ENCODE measurements around the gene TMC2.

DNA sequence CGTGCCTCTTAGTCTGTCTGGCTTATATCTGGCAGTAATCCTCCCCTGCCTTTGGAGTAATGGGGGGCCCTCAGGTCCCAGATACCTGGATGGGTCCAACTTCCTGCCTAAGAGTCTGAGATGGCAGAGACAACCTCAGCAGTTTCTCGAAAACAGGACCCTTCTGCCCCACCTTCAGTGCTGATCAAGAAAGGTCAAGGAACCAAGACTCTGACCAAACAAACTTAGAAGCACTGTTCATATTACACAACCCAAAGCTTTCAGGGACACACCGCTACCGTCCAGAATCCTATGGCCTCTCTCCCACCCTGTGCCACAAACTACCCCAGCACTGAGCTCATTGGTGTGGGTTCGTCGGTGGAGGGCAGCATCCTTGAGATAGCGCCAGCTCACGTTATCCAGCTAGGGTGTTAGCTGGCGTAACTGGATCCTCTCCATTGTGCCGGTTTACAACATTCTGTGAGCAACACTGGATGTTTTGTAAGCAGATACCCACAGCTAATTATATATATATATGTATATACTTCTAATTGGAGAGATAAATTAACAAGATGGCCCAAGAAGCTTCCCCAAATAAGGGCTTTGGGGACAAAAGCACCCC is 7.6 kb upstream of the TMC2 start:
- no peak for TF ChIP-seq MAFK (IDR thresholded peaks at IDR 0.05; ENCODE audit: partially characterized antibody)
- TF ChIP-seq, protein P1, sequence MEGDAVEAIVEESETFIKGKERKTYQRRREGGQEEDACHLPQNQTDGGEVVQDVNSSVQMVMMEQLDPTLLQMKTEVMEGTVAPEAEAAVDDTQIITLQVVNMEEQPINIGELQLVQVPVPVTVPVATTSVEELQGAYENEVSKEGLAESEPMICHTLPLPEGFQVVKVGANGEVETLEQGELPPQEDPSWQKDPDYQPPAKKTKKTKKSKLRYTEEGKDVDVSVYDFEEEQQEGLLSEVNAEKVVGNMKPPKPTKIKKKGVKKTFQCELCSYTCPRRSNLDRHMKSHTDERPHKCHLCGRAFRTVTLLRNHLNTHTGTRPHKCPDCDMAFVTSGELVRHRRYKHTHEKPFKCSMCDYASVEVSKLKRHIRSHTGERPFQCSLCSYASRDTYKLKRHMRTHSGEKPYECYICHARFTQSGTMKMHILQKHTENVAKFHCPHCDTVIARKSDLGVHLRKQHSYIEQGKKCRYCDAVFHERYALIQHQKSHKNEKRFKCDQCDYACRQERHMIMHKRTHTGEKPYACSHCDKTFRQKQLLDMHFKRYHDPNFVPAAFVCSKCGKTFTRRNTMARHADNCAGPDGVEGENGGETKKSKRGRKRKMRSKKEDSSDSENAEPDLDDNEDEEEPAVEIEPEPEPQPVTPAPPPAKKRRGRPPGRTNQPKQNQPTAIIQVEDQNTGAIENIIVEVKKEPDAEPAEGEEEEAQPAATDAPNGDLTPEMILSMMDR (IDR thresholded peaks at IDR 0.05), result no peak
- no peak for TF ChIP-seq POLR2A (IDR thresholded peaks at IDR 0.05; ENCODE audit: low read length)
- no peak for TF ChIP-seq CHD2 (IDR thresholded peaks at IDR 0.05; ENCODE audit: low read length, partially characterized antibody)
- TF ChIP-seq HOXB5 (CRISPR knock-in tag; IDR thresholded peaks at IDR 0.05), result no peak
- no peak for TF ChIP-seq NFE2L2 (conservative IDR thresholded peaks at IDR 0.05; ENCODE audit: low read length)
- no peak for TF ChIP-seq TP53 (CRISPR knock-in tag; IDR thresholded peaks at IDR 0.05)
- TF ChIP-seq RFX5 (IDR thresholded peaks at IDR 0.05), result no peak
- TF ChIP-seq EHMT2 (IDR thresholded peaks at IDR 0.05; ENCODE audit: low read depth), result no peak
- no peak for TF ChIP-seq BHLHE40 (IDR thresholded peaks at IDR 0.05; ENCODE audit: low read depth, low read length)
- TF ChIP-seq, protein P2, sequence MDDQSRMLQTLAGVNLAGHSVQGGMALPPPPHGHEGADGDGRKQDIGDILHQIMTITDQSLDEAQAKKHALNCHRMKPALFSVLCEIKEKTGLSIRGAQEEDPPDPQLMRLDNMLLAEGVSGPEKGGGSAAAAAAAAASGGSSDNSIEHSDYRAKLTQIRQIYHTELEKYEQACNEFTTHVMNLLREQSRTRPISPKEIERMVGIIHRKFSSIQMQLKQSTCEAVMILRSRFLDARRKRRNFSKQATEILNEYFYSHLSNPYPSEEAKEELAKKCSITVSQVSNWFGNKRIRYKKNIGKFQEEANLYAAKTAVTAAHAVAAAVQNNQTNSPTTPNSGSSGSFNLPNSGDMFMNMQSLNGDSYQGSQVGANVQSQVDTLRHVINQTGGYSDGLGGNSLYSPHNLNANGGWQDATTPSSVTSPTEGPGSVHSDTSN (IDR thresholded peaks at IDR 0.05), result no peak
